Mucosa of rectum (tissue), 2 donors: ENCODE results near the gene ADCY9.
"Not testable (repeated sequence)": the region's sequence is repeated elsewhere in the genome, so short reads cannot be mapped to it uniquely, and the experiment has no call there.

Experiments used
- H3K27ac ChIP-seq, 2 donors: one replicate each; pipeline ENCODE4 v1.7.0; 2013; ENCODE audit warnings: inconsistent platforms in 2 of 2, low read depth in 2 of 2, low read length in 2 of 2
- H3K27me3 ChIP-seq, 2 donors: one replicate each; pipeline ENCODE4 v1.7.0; 2013; ENCODE audit warnings: low read length in 2 of 2; ENCODE audit not compliant: control insufficient read depth in 2 of 2, insufficient read depth in 2 of 2
- H3K36me3 ChIP-seq, 2 donors: one replicate each; pipeline ENCODE4 v1.7.0; 2013; ENCODE audit warnings: low read length in 2 of 2; ENCODE audit not compliant: control insufficient read depth in 2 of 2, insufficient read depth in 2 of 2
- H3K4me1 ChIP-seq, 2 donors: one replicate each; pipeline ENCODE4 v1.7.0; 2013; ENCODE audit warnings: low read length in 2 of 2, mild to moderate bottlenecking in 1 of 2; ENCODE audit not compliant: control insufficient read depth in 2 of 2, insufficient read depth in 2 of 2
- H3K4me3 ChIP-seq, 2 donors: one replicate each; pipeline ENCODE4 v1.7.0; 2013; ENCODE audit warnings: low read length in 2 of 2
- H3K9ac ChIP-seq, 2 donors: one replicate each; pipeline ENCODE4 v1.7.0; 2013; ENCODE audit warnings: low read length in 2 of 2, low read depth in 1 of 2, mild to moderate bottlenecking in 1 of 2
- H3K9me3 ChIP-seq, 2 donors: one replicate each; pipeline ENCODE4 v1.7.0; 2013; ENCODE audit warnings: low read length in 2 of 2; ENCODE audit not compliant: control insufficient read depth in 2 of 2
- donor health status: healthy.
- donor health status: Normal muscosa, but diverticular disease.

Gene ADCY9

GRCh38 chr16:4042581-4042980 lies 73.7 kb downstream of the ADCY9 start:
- H3K4me3 ChIP-seq: no peak overlapping the region
- no peaks in the 10 kb centered on the region for H3K9me3 ChIP-seq
- H3K27me3 ChIP-seq: no peaks in the 10 kb centered on the region
- H3K27ac ChIP-seq: no peak overlapping the region
- H3K36me3 ChIP-seq: no peaks in the 10 kb centered on the region
- no peak overlapping the region for H3K9ac ChIP-seq
- H3K4me1 ChIP-seq: peaks cover 2 to 7% of the 10 kb centered on the region in 2 donors

- no peaks in the 10 kb centered on the region for H3K27me3 ChIP-seq
- H3K36me3 ChIP-seq: no peaks in the 10 kb centered on the region
- no peak overlapping the region for H3K9ac ChIP-seq
- no peak overlapping the region for H3K4me3 ChIP-seq
- no peak overlapping the region for H3K27ac ChIP-seq
- H3K9me3 ChIP-seq: no peaks in the 10 kb centered on the region
- no peaks in the 10 kb centered on the region for H3K4me1 ChIP-seq
Measured at GRCh38 chr16:4038448-4038847, 77.8 kb downstream of the ADCY9 start.

GRCh38 chr16:4036952-4037351 lies 79.3 kb downstream of the ADCY9 start:
- not testable (repeated sequence) for H3K27me3 ChIP-seq, H3K4me1 ChIP-seq, H3K9ac ChIP-seq, H3K9me3 ChIP-seq, H3K4me3 ChIP-seq, H3K27ac ChIP-seq, H3K36me3 ChIP-seq

- H3K9me3 ChIP-seq: no peaks in the 10 kb centered on the region
- H3K27me3 ChIP-seq: no peaks in the 10 kb centered on the region
- H3K9ac ChIP-seq: no peak overlapping the region
- H3K36me3 ChIP-seq: no peaks in the 10 kb centered on the region
- H3K4me1 ChIP-seq: no peaks in the 10 kb centered on the region
- no peak overlapping the region for H3K27ac ChIP-seq
- H3K4me3 ChIP-seq: no peak overlapping the region
Measured at GRCh38 chr16:4034963-4035362, 81.3 kb downstream of the ADCY9 start.

GRCh38 chr16:4033951-4034350 lies 82.3 kb downstream of the ADCY9 start:
- no peaks in the 10 kb centered on the region for H3K27me3 ChIP-seq
- no peaks in the 10 kb centered on the region for H3K36me3 ChIP-seq
- H3K4me3 ChIP-seq: no peak overlapping the region
- no peaks in the 10 kb centered on the region for H3K9me3 ChIP-seq
- H3K27ac ChIP-seq: no peak overlapping the region
- no peak overlapping the region for H3K9ac ChIP-seq
- H3K4me1 ChIP-seq: no peaks in the 10 kb centered on the region

- Histone ChIP-seq H3K9me3 (no peaks in the 10 kb centered on the region), H3K4me3 (peak overlapping the region in 1 of 2 donors; percentile 26), H3K9ac (peak overlapping the region in 1 of 2 donors; percentile 12), H3K27ac (no peak overlapping the region), H3K4me1 (no peaks in the 10 kb centered on the region), H3K36me3 (no peaks in the 10 kb centered on the region), H3K27me3 (no peaks in the 10 kb centered on the region)
Measured at GRCh38 chr16:4032768-4033167, 83.5 kb downstream of the ADCY9 start.

GRCh38 chr16:4028144-4028543 lies 88.1 kb downstream of the ADCY9 start:
- Histone ChIP-seq H3K9me3 (no peaks in the 10 kb centered on the region), H3K4me1 (no peaks in the 10 kb centered on the region), H3K27ac (no peak overlapping the region), H3K36me3 (no peaks in the 10 kb centered on the region), H3K27me3 (no peaks in the 10 kb centered on the region), H3K4me3 (no peak overlapping the region), H3K9ac (no peak overlapping the region)

- no peaks in the 10 kb centered on the region for H3K27me3 ChIP-seq
- H3K27ac ChIP-seq: no peak overlapping the region
- H3K4me1 ChIP-seq: peaks cover 0 to 5% of the 10 kb centered on the region in 2 donors
- no peaks in the 10 kb centered on the region for H3K36me3 ChIP-seq
- no peak overlapping the region for H3K4me3 ChIP-seq
- no peak overlapping the region for H3K9ac ChIP-seq
- H3K9me3 ChIP-seq: no peaks in the 10 kb centered on the region
Measured at GRCh38 chr16:4026854-4027253, 89.4 kb downstream of the ADCY9 start.

GRCh38 chr16:4025428-4025827 lies 90.8 kb downstream of the ADCY9 start:
- Histone ChIP-seq H3K36me3 (no peaks in the 10 kb centered on the region), H3K9me3 (no peaks in the 10 kb centered on the region), H3K9ac (no peak overlapping the region), H3K27me3 (no peaks in the 10 kb centered on the region), H3K27ac (no peak overlapping the region), H3K4me3 (no peak overlapping the region), H3K4me1 (peaks cover 8 to 13% of the 10 kb centered on the region in 2 donors)

GRCh38 chr16:4021916-4022315 lies 94.3 kb downstream of the ADCY9 start:
- Histone ChIP-seq H3K9ac (no peak overlapping the region), H3K4me1 (peaks cover 8 to 23% of the 10 kb centered on the region in 2 donors), H3K9me3 (no peaks in the 10 kb centered on the region), H3K4me3 (no peak overlapping the region), H3K36me3 (no peaks in the 10 kb centered on the region), H3K27ac (peak overlapping the region in 1 of 2 donors; percentile 80), H3K27me3 (no peaks in the 10 kb centered on the region)
